HL-60 (cell line): ENCODE measurements around the gene ZBTB21.

Experiments
- POLR2AphosphoS5 ChIP-seq: IDR thresholded peaks from 2 replicates; pipeline ENCODE4 v1.6.1; 2012; ENCODE audit warnings: low read depth
- TF ChIP-seq, protein P1 (sequence below): IDR thresholded peaks from one replicate; pipeline ENCODE4 v1.5.1; 2011; ENCODE audit warnings: low read length, control low read depth, inconsistent platforms; ENCODE audit not compliant: insufficient read depth

DNA sequence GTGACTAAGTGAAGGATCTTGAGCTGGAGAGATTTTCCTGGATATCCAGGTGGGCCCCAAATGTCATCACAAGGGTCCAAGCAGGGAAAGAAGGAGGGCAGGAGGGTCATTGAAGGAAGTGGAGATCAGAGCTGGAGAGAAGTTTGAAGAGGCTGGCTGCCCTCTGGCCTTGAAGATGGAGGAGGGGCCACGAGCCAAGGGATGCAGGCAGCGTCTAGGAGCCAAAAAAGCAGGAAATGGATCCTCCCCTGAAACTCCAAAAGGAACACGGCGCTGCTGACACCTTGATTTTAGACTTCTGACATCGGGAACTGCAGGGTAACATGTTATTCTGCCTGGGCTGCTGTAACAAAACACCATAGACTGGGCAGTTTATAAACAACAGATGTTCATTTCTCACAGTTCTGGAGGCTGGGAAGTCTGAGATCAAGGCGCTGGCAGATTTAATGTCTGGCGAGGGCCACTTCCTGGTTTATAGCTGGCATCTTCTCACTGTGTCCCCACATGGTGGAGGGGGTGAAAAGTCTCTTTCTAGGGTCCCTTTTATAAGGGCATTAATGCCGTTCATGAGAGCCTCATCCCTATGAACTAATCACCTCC lies 28.8 kb upstream of the ZBTB21 start:
- no peak for TF ChIP-seq POLR2AphosphoS5
- TF ChIP-seq, protein P1, sequence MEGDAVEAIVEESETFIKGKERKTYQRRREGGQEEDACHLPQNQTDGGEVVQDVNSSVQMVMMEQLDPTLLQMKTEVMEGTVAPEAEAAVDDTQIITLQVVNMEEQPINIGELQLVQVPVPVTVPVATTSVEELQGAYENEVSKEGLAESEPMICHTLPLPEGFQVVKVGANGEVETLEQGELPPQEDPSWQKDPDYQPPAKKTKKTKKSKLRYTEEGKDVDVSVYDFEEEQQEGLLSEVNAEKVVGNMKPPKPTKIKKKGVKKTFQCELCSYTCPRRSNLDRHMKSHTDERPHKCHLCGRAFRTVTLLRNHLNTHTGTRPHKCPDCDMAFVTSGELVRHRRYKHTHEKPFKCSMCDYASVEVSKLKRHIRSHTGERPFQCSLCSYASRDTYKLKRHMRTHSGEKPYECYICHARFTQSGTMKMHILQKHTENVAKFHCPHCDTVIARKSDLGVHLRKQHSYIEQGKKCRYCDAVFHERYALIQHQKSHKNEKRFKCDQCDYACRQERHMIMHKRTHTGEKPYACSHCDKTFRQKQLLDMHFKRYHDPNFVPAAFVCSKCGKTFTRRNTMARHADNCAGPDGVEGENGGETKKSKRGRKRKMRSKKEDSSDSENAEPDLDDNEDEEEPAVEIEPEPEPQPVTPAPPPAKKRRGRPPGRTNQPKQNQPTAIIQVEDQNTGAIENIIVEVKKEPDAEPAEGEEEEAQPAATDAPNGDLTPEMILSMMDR = no peak
